Activated B cell treated with CpG ODN at 0.5 μM for 24 hours (primary cell): ENCODE measurements around the gene GDPGP1. TPM values are rescaled to one million over a fixed set of nuclear protein-coding genes. Genes with fewer than 3 reads are reported as not detected.

Experiments
- ATAC-seq: fragments of 200-7000 bp; cut with Tn5 transposase; one replicate; pipeline ENCODE4 v1.10.0; 2021; ENCODE audit warnings: low read depth, mild to moderate bottlenecking, moderate library complexity
- CTCF ChIA-PET: fragments of 350-600 bp; sonication (Branson Sonifier 250); formaldehyde crosslinking; loops from one replicate; lab custom pipeline; 2021; ENCODE audit warnings: antibody characterized with exemption; lab: Charles Lee
- POLR2A ChIA-PET: fragments of 350-600 bp; sonication (Branson Sonifier 250); formaldehyde crosslinking; loops from one replicate; lab custom pipeline; 2021; ENCODE audit warnings: antibody characterized with exemption; lab: Charles Lee
- DNase-seq: peaks from one replicate; pipeline ENCODE4 v3.0.0; 2022
- H3K27ac Mint-ChIP-seq: one replicate; pipeline ENCODE4 v1.8.0; 2020; ENCODE audit warnings: mixed read lengths
- H3K27me3 Mint-ChIP-seq: one replicate; pipeline ENCODE4 v1.8.0; 2021; ENCODE audit warnings: mixed read lengths
- H3K36me3 Mint-ChIP-seq: one replicate; pipeline ENCODE4 v1.8.0; 2021; ENCODE audit warnings: low read depth, mixed read lengths
- H3K4me1 Mint-ChIP-seq: one replicate; pipeline ENCODE4 v1.8.0; 2021; ENCODE audit warnings: mixed read lengths
- H3K4me3 Mint-ChIP-seq: one replicate; pipeline ENCODE4 v1.8.0; 2020; ENCODE audit warnings: mild to moderate bottlenecking, mixed read lengths
- H3K9me3 Mint-ChIP-seq: one replicate; pipeline ENCODE4 v1.8.0; 2020; ENCODE audit warnings: mixed read lengths
- intact Hi-C: fragments of 100-400 bp; cut with micrococcal nuclease; formaldehyde crosslinking; loops from one replicate; pipeline ENCODE4 v1.15.1; 2024
- total RNA-seq: library from RNA; stranded (reverse); gene quantifications from 2 replicates; pipeline ENCODE4 v1.2.3, GENCODE V29; 2022
- TF ChIP-seq, protein P1 (sequence below): fragments of 200-600 bp; IDR thresholded peaks from one replicate; pipeline ENCODE4 v1.8.0; 2022; ENCODE audit warnings: antibody characterized with exemption, mild to moderate bottlenecking

Gene GDPGP1
- total RNA-seq, 1 donor from 2014 or later: 6.2 TPM

DNA sequence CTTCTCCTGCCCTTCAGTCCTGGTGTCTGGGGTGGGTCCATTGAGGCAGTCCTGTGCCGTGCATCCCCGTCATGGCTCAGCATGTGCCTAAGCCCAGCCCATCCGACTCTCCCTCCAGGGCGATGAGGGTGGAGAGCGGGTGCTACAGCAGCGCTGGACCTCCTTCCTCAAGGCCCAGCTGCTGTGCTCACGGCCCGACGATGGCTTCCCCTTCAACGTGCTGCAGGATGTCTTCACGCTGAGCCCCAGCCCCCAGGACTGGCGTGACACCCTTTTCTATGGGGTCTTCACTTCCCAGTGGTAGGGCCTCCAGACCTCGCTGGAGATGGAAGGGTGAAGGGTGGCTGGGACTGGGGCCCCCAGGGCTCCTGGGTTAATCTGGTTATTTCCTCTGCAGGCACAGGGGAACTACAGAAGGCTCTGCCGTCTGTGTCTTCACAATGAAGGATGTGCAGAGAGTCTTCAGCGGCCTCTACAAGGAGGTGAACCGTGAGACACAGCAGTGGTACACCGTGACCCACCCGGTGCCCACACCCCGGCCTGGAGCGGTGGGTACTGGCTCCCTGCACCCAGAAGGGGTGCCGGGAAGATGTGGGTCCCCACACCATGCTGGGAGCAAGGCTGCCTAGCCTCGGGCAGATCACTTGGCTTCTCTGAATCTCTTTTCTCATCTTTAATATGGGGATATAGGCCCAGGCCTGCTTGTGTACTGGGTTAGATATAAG lies 10.4 kb upstream of the GDPGP1 start:
- no peak for DNase-seq
- POLR2A ChIA-PET: interaction anchor here (0.6 to 2.7 kb wide), 3 partner anchors 10 to 62 kb away, joined by 3 to 11 read pairs (median 4); partner anchors contain the start of genes CIB1 and GDPGP1
- CTCF ChIA-PET: interaction anchor here (5.3 kb wide), 1 partner anchor 9 kb away, joined by 44 read pairs; the partner anchor contains the start of genes CIB1 and GDPGP1

GRCh38 chr15:90225047-90225446 lies 9.0 kb upstream of the GDPGP1 start:
- intact Hi-C loops: no loop called here
- TF ChIP-seq, protein P1, sequence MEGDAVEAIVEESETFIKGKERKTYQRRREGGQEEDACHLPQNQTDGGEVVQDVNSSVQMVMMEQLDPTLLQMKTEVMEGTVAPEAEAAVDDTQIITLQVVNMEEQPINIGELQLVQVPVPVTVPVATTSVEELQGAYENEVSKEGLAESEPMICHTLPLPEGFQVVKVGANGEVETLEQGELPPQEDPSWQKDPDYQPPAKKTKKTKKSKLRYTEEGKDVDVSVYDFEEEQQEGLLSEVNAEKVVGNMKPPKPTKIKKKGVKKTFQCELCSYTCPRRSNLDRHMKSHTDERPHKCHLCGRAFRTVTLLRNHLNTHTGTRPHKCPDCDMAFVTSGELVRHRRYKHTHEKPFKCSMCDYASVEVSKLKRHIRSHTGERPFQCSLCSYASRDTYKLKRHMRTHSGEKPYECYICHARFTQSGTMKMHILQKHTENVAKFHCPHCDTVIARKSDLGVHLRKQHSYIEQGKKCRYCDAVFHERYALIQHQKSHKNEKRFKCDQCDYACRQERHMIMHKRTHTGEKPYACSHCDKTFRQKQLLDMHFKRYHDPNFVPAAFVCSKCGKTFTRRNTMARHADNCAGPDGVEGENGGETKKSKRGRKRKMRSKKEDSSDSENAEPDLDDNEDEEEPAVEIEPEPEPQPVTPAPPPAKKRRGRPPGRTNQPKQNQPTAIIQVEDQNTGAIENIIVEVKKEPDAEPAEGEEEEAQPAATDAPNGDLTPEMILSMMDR: no peak
- no peak overlapping the region for H3K27ac Mint-ChIP-seq
- DNase-seq: no peak
- POLR2A ChIA-PET: no interaction called here
- no peaks in the 10 kb centered on the region for H3K9me3 Mint-ChIP-seq
- peaks cover 21% of the 10 kb centered on the region for H3K4me1 Mint-ChIP-seq
- H3K4me3 Mint-ChIP-seq: no peak overlapping the region
- no peaks in the 10 kb centered on the region for H3K27me3 Mint-ChIP-seq
- peaks cover 81% of the 10 kb centered on the region for H3K36me3 Mint-ChIP-seq
- ATAC-seq: no peak
- CTCF ChIA-PET: interaction anchor here (1.1 kb wide), 1 partner anchor 82 kb away, joined by 4 read pairs; no protein-coding TSS in a partner anchor

More for the DNA sequence above, 10.4 kb upstream of the GDPGP1 start:
- Mint-ChIP-seq H3K36me3 (peaks cover 79% of the 10 kb centered on the region), H3K4me1 (peaks cover 27% of the 10 kb centered on the region), H3K9me3 (no peaks in the 10 kb centered on the region), H3K4me3 (no peak overlapping the region), H3K27me3 (no peaks in the 10 kb centered on the region), H3K27ac (peak overlapping the region; percentile 6)
- TF ChIP-seq, protein P1: no peak
- intact Hi-C loops: no loop called here
- ATAC-seq: no peak

DNA sequence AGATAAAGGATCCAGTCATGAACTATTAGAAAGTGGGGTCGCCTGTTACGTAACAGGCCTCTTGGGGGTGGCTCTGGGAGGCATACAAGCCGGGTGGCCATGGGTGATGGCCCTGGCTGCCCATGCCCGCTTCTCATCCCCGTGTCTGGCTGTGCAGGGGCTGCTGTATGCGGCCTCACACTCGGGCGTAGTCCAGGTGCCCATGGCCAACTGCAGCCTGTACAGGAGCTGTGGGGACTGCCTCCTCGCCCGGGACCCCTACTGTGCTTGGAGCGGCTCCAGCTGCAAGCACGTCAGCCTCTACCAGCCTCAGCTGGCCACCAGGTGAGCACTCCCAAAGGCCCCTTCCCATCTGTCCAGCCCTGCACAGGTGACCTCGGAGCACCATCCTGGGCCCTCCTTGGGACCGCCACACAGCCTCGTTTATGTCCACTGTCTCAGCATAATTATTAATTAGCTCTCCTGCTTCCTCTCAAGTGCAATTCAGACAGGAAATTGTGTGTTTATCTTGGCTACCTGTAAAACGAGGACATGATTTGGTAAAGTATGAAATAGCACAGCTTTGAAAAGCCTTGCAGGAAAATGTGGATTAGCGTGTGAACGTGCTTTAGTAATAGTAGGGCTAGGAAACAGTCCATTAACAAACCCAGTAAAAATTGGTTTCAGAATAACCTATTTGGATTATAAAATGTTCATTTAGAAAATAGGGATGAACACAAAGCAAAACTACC lies 8.3 kb upstream of the GDPGP1 start:
- TF ChIP-seq, protein P1: no peak
- Mint-ChIP-seq H3K4me1 (peaks cover 25% of the 10 kb centered on the region), H3K4me3 (no peak overlapping the region), H3K9me3 (no peaks in the 10 kb centered on the region), H3K27me3 (no peaks in the 10 kb centered on the region), H3K36me3 (peaks cover 82% of the 10 kb centered on the region), H3K27ac (no peak overlapping the region)
- ATAC-seq: no peak
- CTCF ChIA-PET: interaction anchor here (1.1 kb wide), 1 partner anchor 82 kb away, joined by 4 read pairs; no protein-coding TSS in a partner anchor
- POLR2A ChIA-PET: interaction anchor here (0.6 kb wide), 1 partner anchor 105 kb away, joined by 4 read pairs; no protein-coding TSS in a partner anchor
- no peak for DNase-seq
- intact Hi-C loops: no loop called here

DNA sequence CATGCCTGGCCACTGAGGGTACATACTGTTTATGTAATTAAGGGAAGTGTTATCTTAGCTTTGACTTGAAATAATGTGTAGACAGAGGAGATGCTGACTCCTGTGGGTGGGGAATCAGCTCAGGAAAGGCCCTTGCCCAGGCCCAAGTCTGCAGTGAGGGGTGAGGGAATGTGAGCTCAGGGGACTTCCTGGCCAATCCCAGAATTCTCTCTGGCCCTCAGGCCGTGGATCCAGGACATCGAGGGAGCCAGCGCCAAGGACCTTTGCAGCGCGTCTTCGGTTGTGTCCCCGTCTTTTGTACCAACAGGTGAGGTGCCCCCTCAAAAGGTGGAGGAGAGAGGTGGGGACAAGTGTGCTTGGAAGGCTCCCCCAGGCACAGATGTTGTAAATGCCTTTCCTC lies 6.7 kb upstream of the GDPGP1 start:
- H3K4me3 Mint-ChIP-seq: no peak overlapping the region
- H3K27me3 Mint-ChIP-seq: no peaks in the 10 kb centered on the region
- intact Hi-C loops: no loop called here
- ChIA-PET CTCF (interaction anchor here (0.9 kb wide), 1 partner anchor 9 kb away, joined by 4 read pairs; no protein-coding TSS in a partner anchor), POLR2A (no interaction called here)
- DNase-seq (no peak), ATAC-seq (no peak)
- peaks cover 32% of the 10 kb centered on the region for H3K4me1 Mint-ChIP-seq
- H3K9me3 Mint-ChIP-seq: no peaks in the 10 kb centered on the region
- peaks cover 84% of the 10 kb centered on the region for H3K36me3 Mint-ChIP-seq
- TF ChIP-seq, protein P1: no peak
- H3K27ac Mint-ChIP-seq: no peak overlapping the region
